ENCODE results near the gene TNFRSF4. TPM values are rescaled to one million over a fixed set of nuclear protein-coding genes. Genes with fewer than 3 reads are reported as not detected.

TNFRSF4 gene
- total RNA-seq, 5 donors from 2014 or later (not counting 1 experiment from before 2014, with no cell fraction given), result 15.1 to 35.4 (median 17.8) TPM

GRCh38 chr1:1161683-1162079 is 52.3 kb downstream of the TNFRSF4 start:
- no peaks in the 10 kb centered on the region for H3K36me3 ChIP-seq (ENCODE audit: control insufficient read depth in 2 of 2, extremely low read depth in 1 of 2, insufficient read depth in 1 of 2, low read length in 1 of 2)
- ATAC-seq (replicated peaks in 1 of 4) (no peak), DNase-seq (no peak)
- H3K27me3 ChIP-seq (replicated peaks in 1 of 2; ENCODE audit: control insufficient read depth in 2 of 2, extremely low read depth in 1 of 2, insufficient read depth in 2 of 2, low read length in 1 of 2), result peaks cover 0 to 20% of the 10 kb centered on the region in 2 experiments
- peaks cover 0 to 24% of the 10 kb centered on the region in 2 experiments for H3K4me1 ChIP-seq (ENCODE audit: control insufficient read depth in 1 of 2, extremely low read depth in 1 of 2, insufficient read depth in 2 of 2, low read length in 2 of 2)
- H3K27ac ChIP-seq (ENCODE audit: low read length), result no peak overlapping the region
- POLR2A ChIA-PET, result no interaction called here
- Mint-ChIP-seq H3K4me3 (no peak overlapping the region), H3K36me3 (no peaks in the 10 kb centered on the region), H3K4me1 (peaks cover 0 to 5% (median 0%) of the 10 kb centered on the region in 3 donors), H3K27ac (no peak overlapping the region), H3K27me3 (peaks cover 0 to 3% of the 10 kb centered on the region in 2 donors), H3K9me3 (no peaks in the 10 kb centered on the region)
- no peaks in the 10 kb centered on the region for H3K9me3 ChIP-seq
- 88% methylated on average over 16 of the region's 17 CpGs for WGBS (ENCODE audit: insufficient coverage)
- H3K4me3 ChIP-seq (ENCODE audit: control insufficient read depth in 1 of 2, extremely low read depth in 1 of 2, low read length in 1 of 2), result no peak overlapping the region
- CTCF ChIA-PET, result no interaction called here

Other genes starting within 250 kb of the TNFRSF4 start
- gene PLEKHN1, start 247.7 kb downstream of the TNFRSF4 start, total RNA-seq, result 1 to 10 TPM in 4 of 5 donors, under 1 TPM in 1; 0.30 to 9.9 (median 7.3) TPM
- gene PERM1, start 232.1 kb downstream of the TNFRSF4 start, total RNA-seq, result not detected
- 10 to 100 TPM in 1 of 5 donors, 1 to 10 TPM in 4; 1.5 to 11.9 (median 2.6) TPM for gene HES4, start 214.1 kb downstream of the TNFRSF4 start, total RNA-seq
- 10 to 100 TPM; 29.1 to 69.8 (median 48.5) TPM for gene ISG15, start 200.7 kb downstream of the TNFRSF4 start, total RNA-seq
- 10 to 100 TPM in 2 of 5 donors, 1 to 10 TPM in 3; 6.0 to 16.3 (median 9.9) TPM for gene AGRN, start 194.0 kb downstream of the TNFRSF4 start, total RNA-seq
- gene RNF223, start 139.8 kb downstream of the TNFRSF4 start, total RNA-seq, result not detected
- gene C1orf159, start 98.1 kb downstream of the TNFRSF4 start, total RNA-seq, result 10 to 100 TPM; 20.4 to 37.7 (median 22.5) TPM
- gene TTLL10, start 40.3 kb downstream of the TNFRSF4 start, total RNA-seq, result 1 to 10 TPM in 1 of 5 donors, under 1 TPM in 3, not detected in 1; 0.26 to 1.0 (median 0.47) TPM
- 10 to 100 TPM in 4 of 5 donors, 1 to 10 TPM in 1; 6.4 to 20.5 (median 13.3) TPM for gene TNFRSF18, start 7.6 kb downstream of the TNFRSF4 start, total RNA-seq
- 100 to 1,000 TPM in 4 of 5 donors, 10 to 100 TPM in 1; 98.6 to 151 (median 141) TPM for gene SDF4, start 17.8 kb upstream of the TNFRSF4 start, total RNA-seq
- 10 to 100 TPM in 4 of 5 donors, 1 to 10 TPM in 1; 10.0 to 30.4 (median 25.1) TPM for gene B3GALT6, start 18.1 kb upstream of the TNFRSF4 start, total RNA-seq
- gene C1QTNF12, start 32.6 kb upstream of the TNFRSF4 start, total RNA-seq, result 1 to 10 TPM; 2.8 to 4.2 (median 4.0) TPM
- 10 to 100 TPM; 60.8 to 89.8 (median 83.6) TPM for gene UBE2J2, start 59.7 kb upstream of the TNFRSF4 start, total RNA-seq
- gene SCNN1D, start 66.3 kb upstream of the TNFRSF4 start, total RNA-seq, result 10 to 100 TPM in 4 of 5 donors, 1 to 10 TPM in 1; 9.5 to 15.3 (median 11.1) TPM
- 100 to 1,000 TPM in 2 of 5 donors, 10 to 100 TPM in 3; 63.0 to 107 (median 99.8) TPM for gene ACAP3, start 93.8 kb upstream of the TNFRSF4 start, total RNA-seq
- 10 to 100 TPM; 16.7 to 26.4 (median 22.6) TPM for gene PUSL1, start 94.4 kb upstream of the TNFRSF4 start, total RNA-seq
- gene INTS11, start 110.5 kb upstream of the TNFRSF4 start, total RNA-seq, result 100 to 1,000 TPM; 161 to 200 (median 182) TPM
- gene CPTP, start 110.6 kb upstream of the TNFRSF4 start, total RNA-seq, result 10 to 100 TPM; 15.8 to 35.8 (median 29.9) TPM
- gene TAS1R3, start 117.1 kb upstream of the TNFRSF4 start, total RNA-seq, result 1 to 10 TPM; 1.6 to 2.3 (median 2.1) TPM
- gene DVL1, start 135.3 kb upstream of the TNFRSF4 start, total RNA-seq, result 10 to 100 TPM; 43.6 to 70.4 (median 64.9) TPM
- gene MXRA8, start 144.4 kb upstream of the TNFRSF4 start, total RNA-seq, result 1 to 10 TPM in 4 of 5 donors, under 1 TPM in 1; 0.99 to 6.8 (median 1.9) TPM
- 10 to 100 TPM; 58.8 to 91.7 (median 86.0) TPM for gene AURKAIP1, start 161.1 kb upstream of the TNFRSF4 start, total RNA-seq
- gene CCNL2, start 185.2 kb upstream of the TNFRSF4 start, total RNA-seq, result 100 to 1,000 TPM; 250 to 418 (median 376) TPM
- gene MRPL20, start 193.1 kb upstream of the TNFRSF4 start, total RNA-seq, result 100 to 1,000 TPM; 106 to 123 (median 114) TPM
- gene ANKRD65, start 207.1 kb upstream of the TNFRSF4 start, total RNA-seq, result under 1 TPM in 1 of 5 donors, not detected in 4; 0.20 TPM
- gene VWA1, start 221.5 kb upstream of the TNFRSF4 start, total RNA-seq, result under 1 TPM in 3 of 5 donors, not detected in 2; 0.15 to 0.54 (median 0.26) TPM
- gene ATAD3C, start 235.5 kb upstream of the TNFRSF4 start, total RNA-seq, result 1 to 10 TPM in 3 of 5 donors, under 1 TPM in 2; 0.59 to 3.1 (median 1.4) TPM

All from T-cell (primary cell).